CD4-positive, alpha-beta T cell treated with Interleukin-4 for 4 hours (primary cell): Measurements from ENCODE around the gene TLE5.
"Not testable (repeated sequence)": the region's sequence is repeated elsewhere in the genome, so short reads cannot be mapped to it uniquely, and the experiment has no call there.

Experiments used
- DNase-seq: peaks from one replicate; pipeline ENCODE4 v3.0.0-alpha.2; 2020

Gene TLE5

GRCh38 chr19:3020321-3020960, 41.9 kb downstream of the TLE5 start:
- no peak for DNase-seq

- DNase-seq: no peak
These were observed 43.0 kb downstream of the TLE5 start for GRCh38 chr19:3019211-3019854.

GRCh38 chr19:3017923-3018322, 44.4 kb downstream of the TLE5 start:
- DNase-seq: no peak

GRCh38 chr19:3015126-3016057, 46.9 kb downstream of the TLE5 start:
- no peak for DNase-seq

DNA sequence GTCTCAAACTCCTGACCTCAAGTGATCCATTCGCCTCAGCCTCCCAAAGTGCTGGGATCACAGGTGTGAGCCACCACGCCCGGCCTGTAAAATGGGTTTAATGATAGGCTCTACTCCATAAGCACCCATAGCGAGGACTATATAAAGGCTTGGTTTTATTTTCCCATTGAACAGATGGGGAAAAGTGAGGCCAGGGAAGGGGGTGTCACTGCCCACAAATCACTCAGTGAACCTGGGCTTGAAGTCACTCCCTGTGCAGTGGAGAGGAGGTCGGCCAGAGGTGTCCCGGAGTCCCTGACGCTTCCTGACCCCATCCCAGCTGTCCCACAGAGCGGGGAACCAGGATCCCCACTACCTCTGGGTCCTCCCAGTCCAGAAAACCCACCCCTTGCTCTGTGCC, 48.2 kb downstream of the TLE5 start:
- no peak for DNase-seq

DNA sequence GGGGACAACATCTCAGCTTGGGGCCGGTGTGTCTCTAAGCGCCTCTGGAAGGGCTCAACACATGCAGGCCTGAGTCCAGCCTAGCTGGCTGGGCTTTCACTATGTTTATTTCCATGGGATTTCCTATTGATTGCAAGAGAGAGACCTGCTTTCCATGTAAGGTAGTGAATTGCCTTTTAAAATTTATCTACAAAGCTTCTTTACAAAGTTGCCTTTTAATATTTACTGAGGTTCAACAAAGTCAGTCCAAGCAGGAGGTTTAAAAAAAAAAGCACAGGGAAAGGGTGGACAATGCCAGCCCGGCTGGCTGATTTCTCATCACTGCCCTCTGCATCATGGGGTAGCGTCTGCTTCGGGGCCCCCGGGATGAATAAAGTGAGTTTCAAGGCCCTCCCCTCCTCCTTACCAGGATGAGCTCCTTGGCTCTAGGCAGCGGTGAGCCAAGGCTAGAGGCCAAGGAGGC, 49.0 kb downstream of the TLE5 start:
- DNase-seq: no peak

- no peak for DNase-seq
These were observed 49.6 kb downstream of the TLE5 start for GRCh38 chr19:3012621-3013262.

- DNase-seq: not testable (repeated sequence)
These were observed 50.2 kb downstream of the TLE5 start for GRCh38 chr19:3012059-3012458.

DNA sequence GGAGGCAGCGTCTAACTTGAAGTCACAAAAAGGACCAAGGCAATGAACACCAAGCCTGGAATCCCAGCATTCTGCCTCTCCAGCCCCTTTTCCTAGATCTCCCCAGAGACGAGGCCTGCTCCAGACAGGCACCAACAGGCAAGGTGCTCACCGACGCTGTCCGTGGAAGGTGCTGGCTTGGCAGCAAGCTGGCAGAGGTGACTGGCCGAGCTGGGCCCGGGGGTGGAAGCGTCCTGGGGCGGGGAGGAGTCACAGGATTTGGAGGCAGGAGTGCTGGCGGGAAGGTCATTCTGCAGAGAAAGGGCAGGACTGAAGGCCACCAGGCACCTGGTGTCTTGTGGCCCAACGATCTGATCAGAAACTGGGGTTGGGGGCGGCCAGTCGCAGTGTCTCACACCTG, 51.4 kb downstream of the TLE5 start:
- DNase-seq: no peak

DNA sequence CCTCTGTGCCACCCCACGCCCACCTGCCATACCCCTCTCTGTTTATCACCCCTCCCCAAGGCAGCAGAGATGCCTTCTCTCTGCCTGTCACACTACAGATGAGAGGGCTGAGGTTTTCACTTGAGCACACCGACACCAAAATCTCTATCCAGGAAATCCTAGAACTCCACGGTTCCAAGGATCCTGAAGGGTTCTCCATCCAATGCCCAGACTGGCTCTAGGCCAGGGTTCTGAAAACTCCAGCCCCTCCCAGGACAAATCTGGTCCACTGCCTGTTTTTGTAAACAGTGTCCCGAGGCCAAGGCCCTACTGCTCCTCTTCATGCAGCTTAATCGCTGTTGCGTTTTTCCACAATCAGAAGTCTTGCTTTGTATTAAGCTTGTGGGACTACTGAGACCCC, 53.3 kb downstream of the TLE5 start:
- DNase-seq: no peak

GRCh38 chr19:3007975-3008374, 54.3 kb downstream of the TLE5 start:
- no peak for DNase-seq

- no peak for DNase-seq
These were observed 56.1 kb downstream of the TLE5 start for GRCh38 chr19:3006075-3006767.

GRCh38 chr19:3005345-3005744, 57.0 kb downstream of the TLE5 start:
- no peak for DNase-seq

- no peak for DNase-seq
These were observed 57.8 kb downstream of the TLE5 start for GRCh38 chr19:3004522-3004921.

DNA sequence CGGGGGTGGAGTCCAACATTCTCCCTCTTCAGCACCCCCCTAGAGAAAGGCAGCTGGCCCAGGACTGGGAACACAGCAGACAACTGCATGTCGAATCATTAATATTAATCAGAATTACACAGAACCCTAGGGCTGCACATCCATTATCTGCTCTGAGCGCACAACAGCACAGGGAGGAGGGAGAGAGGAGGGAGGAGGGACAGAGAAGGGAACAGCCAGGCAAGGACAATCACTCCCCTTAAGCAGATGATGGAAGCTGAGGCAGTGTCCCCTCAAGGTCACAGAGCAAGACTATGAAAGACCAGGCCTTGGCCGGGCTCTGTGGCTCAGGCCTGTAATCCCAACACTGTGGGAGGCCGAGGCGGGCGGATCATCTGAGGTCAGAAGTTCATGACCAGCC, 59.2 kb downstream of the TLE5 start:
- DNase-seq: no peak
